Stimulated activated CD8-positive, alpha-beta memory T cell treated with anti-CD3 and anti-CD28 coated beads, Interleukin-7, amount 100 ng/mL, for 48 hours (primary cell): ENCODE results near the gene SLC35B2.

Experiments used
- DNase-seq, 2 donors: peaks; one replicate each; pipeline ENCODE4 v3.0.0-alpha.2; 2020; ENCODE audit warnings: low read depth in 1 of 2; ENCODE audit errors: extremely low read depth in 1 of 2

The SLC35B2 gene

DNA sequence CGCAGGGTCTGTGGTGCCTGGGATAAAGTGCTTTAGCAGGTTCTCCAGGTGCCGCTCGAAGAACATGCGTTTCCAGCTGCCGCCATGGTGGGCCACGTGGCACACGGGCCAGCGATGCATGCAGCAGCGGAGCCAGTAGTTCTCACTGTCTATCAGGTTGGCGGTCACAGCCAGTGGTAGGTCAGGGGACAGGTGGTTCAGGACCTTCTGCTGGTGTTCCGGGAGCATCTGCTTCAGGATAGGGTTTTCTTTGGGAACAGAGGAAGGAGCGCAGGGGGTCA, 28.9 kb upstream of the SLC35B2 start:
- no peak for DNase-seq

DNA sequence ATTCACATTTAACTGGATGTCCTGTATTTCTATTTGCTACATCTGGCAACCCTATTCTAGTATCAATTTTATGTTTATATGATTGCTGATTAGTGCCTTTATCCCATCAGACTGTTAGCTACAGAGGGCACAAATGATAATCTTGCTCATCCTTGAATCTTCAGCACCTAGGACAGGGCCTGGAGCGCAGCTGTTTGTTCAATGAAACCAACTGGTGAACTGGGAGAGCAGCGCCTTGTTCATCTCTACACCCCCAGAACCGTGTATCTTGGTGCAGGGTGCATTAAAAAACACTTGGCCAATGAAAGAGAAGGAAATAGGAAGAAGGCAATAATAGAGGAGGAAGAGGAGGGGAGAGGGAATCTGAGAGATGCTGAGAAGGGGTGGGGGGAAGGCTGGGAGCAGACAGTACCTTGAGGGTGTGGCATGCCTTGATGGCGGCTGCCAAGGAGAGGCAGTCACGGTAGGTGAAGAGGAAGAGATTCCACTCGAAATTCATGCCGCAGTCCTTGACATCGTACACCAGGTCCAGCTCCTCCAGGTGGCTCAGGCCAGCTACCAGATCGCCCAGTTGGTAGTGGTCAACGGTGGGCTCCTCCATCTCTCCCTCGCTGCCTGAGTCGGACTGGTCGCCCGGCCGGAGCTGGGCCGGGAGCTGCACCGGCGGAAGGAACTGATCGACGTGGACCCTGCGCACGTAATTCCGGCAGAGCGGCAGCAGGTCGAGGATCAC, 28.4 kb upstream of the SLC35B2 start:
- DNase-seq = no peak

DNA sequence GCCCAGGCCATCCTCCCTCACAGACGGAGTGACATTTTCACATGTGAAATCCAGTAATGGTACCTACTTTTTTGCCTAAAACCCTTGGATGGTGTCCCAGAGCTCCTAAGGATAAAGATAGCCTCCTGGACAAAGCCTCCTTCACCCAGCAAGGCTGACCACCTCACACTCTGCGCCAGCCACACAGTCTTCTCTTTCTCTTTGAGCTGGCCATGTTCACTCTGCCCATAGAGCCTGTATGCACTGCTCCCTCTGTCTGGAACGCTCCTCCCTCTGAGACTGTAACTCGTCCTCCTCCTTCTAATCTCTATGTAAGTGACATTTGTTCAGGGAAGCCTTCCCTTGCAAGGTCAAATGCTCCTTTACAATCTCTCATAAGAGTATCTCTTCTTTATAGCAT, 27.5 kb upstream of the SLC35B2 start:
- DNase-seq = no peak

DNA sequence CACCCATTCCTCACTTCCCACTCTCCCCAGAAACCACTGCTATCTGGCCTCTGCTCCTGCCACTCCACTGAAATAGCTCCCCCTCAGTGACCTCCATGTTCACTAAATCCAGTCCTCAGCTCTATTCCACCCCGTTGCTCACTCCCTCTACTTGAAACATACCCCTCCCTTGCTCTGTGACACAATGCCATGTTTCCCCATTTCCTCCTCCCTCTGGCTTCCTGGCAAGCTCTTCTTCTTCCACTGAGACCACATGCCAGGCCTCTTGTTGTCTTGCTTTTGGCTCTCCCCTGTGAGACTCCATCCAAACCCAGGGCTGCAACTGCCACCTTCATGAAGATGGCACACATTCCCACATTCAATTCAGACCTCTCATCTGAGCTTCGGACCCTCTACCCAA, 26.8 kb upstream of the SLC35B2 start:
- no peak for DNase-seq

DNA sequence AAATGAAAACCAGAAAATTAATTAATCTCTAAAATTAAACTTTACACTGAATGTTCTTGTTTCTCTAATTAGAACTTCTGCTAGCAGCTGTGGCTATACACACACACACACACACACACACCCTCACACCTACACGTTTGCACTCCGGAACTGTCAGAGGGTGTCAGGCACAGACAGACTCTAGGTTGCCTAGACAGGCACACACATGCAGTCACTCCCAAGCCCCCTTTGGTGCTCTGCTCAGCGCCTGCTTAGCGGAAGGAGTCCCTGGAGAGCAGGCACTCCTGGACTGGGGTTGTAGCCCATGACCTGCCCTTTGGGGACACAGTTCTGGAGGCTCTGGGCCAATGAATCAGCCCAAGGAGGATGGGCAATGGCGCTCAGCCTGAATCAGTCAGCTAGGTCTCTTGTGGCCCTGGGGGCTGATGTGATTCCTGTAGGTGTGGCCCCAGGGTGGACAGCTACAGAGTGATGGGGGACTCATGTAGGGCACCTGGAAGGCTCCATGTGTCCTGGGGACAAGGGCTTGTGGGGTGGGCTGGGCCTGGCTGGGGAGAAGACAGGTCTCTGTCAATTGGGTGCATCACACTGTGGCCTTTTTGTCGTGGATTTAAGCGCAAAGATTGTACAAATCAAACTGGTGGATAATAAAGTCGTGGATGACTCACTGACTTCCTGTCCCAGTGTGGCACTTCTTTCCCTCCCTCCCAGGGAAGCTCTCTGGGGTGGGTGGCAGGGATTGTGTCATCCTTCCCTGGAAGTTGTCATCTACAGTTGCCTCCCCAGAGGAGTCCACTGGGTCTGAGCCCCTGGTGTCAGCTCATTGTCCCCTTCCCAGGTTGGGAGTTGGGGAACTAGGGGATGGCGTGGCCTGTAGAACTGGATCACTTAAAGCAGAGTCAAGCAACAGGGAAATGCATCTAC, 21.7 kb upstream of the SLC35B2 start:
- DNase-seq = no peak

DNA sequence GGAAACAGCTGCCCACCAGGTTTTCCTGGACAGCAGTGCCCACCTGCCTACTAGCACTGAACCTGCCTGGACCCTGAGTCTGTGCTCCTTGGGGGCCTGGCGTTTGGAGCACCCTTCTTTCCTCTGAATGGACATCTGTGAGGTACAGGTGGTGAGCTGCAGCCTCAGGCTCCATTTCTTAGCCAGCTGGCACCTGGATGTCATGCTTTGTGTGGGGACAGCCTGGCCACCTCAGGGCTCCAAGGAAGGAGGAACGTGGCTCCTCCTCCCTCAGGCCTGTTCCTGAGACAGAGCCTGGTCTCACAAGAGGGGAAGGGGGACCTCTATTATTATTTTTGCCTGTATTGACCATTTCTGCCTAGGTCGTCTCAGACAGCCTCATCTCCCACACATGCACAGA, 21.0 kb upstream of the SLC35B2 start:
- DNase-seq = no peak

DNA sequence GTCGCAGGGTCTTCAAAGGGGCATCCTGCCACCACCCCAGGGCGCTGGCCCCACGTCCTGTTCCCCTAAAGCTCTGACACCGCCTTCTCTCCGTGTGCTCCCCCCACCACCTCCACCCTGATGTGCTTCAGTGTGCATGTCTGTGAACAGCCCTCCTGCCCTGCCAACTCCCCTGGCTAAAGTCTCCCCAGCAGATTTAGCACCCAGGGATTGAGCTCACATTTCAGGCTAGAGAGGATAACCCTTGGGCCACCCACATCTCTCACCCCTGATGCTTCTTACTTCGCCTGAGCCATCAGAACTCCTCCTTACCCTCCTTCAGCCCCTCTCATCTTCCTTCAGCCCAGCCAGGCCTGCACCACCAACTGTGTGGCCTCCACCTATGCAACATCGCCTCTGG, 20.4 kb upstream of the SLC35B2 start:
- no peak for DNase-seq

DNA sequence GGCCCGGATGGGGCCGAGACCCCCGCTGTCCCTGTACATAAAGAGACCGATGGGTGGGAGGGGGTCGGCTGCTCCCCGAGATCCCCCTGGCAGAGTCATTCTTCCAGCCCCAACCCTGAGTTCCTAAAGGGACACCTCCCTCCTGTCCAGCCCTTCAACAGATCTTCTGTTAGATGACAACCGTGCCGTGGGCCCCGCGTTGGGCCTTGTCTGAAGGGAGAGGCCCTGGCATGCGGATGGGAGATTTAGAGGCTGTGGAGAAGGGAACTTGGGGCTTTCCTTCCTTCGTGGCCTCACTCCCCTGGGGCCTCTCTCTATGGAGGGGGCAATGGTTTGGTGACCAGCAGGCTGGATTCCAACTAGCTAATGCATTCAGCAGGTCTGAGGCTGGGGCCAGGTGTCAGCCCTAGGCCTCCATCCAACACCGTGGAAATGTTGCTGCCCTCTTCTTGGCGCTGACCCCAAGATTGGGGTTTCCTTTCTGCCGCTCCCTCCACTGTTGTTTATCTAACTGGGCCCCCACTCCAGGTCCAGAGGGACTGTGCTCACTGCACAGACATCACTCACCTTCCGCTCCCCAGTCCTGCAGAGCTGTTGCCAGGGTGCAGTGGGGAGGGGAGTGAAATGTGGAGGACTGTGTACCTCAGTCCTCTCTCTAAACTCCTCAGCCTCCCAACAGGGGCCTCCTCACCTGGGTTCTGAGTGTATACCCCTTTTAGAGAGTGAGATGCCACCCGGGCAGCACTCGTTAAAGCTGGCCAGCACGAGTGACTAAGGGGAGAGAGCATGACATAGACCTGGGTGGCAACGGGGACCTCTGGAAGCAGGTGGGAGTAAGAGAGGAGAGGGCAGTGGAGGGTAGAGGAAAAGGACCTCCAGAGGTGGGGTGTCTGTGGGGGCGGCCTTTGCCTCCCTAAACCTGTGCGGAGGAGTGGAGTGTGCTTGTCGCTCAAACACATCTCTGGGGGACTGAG, 19.6 kb upstream of the SLC35B2 start:
- no peak for DNase-seq

DNA sequence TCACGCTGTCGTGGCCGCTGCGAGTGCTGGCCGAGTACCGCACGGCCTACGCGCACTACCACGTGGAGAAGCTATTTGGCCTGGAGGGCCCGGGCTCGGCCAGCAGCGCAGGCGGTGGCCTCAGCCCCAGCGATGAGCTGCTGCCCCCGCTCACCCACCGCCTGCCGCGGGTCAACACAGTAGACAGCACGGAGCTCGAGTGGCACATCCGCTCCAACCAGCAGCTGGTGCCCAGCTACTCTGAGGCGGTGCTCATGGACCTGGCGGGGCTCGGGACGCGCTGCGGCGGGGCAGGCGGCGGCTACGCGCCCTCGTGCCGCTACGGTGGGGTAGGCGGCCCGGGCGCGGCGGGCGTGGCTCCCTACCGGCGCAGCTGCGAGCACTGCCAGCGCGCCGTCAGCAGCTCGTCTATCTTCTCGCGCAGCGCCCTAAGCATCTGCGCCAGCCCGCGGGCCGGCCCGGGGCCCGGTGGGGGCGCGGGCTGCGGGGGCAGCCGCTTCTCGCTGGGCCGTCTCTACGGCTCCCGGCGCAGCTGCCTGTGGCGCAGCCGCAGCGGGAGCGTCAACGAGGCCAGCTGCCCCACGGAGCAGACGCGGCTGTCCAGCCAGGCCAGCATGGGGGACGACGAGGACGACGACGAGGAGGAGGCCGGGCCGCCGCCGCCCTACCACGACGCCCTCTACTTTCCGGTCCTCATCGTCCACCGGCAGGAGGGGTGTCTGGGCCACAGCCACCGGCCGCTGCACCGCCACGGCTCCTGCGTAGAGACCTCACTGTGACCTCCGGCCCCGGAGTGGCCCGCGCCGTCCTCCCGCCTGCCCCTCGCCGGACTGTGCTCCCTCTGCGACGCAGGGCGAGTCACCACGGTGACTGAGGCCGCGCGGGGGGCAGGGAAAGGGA, 18.7 kb upstream of the SLC35B2 start:
- DNase-seq = no peak

DNA sequence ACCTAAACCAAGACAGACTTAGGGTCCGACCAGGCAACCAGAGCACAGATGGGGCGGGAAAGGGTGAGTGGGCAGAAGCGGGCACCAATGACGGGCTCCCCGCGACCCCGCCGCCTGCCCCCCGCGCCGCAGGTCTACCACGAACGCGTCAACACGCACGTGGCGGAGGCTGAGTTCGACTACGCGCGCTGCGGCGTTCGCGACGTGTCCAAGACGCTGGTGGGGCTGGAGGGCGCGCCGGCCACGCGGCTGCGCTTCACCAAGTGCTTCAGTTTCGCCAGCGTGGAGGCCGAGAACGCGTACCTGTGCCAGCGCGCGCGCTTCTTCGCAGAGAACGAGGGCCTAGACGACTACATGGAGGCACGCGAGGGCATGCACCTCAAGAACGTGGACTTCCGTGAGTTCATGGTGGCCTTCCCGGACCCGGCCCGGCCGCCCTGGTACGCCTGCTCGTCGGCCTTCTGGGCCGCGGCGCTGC, 18.0 kb upstream of the SLC35B2 start:
- no peak for DNase-seq

DNA sequence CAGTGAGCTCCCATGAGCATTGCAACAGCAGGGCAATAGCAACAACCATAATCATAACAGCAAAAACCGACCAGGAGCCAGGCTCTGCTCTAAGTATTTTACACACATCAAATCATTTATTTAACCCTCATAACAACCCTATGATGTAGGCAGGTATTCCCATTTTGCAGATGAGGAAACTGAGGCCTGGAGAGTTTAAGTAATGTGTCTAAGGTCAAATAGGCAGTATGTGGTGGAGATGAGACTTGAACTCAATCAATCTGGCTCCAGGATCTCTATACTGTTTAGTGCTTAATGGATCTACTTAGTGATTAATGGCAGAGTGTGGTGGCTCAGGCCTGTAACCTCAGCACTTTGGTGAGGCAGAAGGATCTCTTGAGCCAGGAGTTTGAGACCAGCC, 16.3 kb upstream of the SLC35B2 start:
- no peak for DNase-seq

DNA sequence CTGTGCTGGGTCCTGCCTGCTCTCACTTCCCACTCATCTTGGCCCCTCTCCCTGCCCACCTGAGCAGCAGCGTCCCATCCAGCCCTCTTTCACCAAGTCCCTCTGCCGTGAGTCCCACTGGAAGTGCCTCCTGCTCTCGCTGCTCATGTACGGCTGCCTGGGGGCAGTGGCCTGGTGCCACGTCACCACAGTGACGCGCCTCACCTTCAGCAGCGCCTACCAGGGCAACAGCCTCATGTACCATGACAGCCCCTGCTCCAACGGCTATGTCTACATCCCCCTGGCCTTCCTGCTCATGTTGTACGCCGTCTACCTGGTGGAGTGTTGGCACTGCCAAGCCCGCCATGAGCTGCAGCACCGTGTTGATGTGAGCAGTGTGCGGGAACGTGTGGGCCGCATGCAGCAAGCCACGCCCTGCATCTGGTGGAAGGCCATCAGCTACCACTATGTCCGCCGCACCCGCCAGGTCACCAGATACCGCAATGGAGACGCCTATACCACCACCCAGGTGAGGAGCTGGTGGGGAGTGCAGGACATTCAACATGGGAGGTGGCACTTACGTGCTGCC, 15.8 kb upstream of the SLC35B2 start:
- DNase-seq = no peak

DNA sequence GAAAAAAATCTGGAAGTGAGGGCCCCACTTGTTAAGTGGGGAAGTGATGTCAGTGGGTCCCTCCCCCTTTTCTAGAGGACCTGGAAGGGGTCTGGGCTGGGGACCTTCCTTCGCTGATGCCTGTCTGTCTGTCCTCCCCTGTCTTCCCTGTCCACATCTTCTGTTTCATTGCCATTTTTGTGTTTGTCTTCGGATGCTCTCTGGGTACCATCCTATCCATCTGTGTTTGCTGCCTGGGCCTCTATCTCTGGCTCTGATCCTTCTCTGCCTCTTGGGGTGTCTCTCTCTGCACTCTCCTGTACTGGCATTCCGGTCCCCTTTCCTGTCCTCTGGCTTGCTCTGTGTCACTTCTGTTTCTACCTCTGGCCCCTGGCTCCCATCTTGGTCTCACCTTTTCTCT, 15.2 kb upstream of the SLC35B2 start:
- DNase-seq = no peak

DNA sequence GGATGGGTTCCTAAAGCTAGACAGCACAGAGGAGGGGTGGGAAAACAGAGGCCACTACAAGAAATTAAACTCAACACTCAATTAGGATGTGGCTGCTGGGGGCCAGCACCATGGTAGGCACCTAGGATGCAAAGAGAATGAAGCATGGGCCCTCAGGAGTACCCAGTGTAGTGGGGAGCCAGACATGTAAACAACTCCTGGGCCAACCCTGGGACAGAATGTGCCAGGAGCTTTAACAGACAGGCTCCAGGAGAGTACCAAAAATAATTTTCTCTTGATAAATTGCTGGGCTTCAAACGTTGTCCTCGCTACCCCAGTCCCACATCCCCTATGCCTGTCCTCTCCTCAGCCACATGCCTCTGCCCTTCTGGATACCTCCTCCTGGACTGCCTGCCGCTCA, 14.6 kb upstream of the SLC35B2 start:
- DNase-seq = no peak

DNA sequence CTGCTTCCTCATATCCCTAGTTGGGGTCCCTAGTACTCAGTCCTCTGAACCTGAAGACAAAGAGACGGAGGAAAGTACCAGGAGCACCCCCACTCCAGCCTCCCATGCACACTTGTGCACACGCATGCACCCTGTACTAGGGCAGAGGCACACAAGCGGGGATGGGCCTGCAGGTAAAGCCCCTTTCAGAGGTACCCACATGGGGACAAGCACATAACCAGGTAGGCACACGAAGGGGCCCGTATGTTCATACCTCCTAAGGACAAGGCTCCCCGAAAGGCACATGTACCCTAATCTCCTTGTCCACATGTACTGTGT, 14.0 kb upstream of the SLC35B2 start:
- no peak for DNase-seq

DNA sequence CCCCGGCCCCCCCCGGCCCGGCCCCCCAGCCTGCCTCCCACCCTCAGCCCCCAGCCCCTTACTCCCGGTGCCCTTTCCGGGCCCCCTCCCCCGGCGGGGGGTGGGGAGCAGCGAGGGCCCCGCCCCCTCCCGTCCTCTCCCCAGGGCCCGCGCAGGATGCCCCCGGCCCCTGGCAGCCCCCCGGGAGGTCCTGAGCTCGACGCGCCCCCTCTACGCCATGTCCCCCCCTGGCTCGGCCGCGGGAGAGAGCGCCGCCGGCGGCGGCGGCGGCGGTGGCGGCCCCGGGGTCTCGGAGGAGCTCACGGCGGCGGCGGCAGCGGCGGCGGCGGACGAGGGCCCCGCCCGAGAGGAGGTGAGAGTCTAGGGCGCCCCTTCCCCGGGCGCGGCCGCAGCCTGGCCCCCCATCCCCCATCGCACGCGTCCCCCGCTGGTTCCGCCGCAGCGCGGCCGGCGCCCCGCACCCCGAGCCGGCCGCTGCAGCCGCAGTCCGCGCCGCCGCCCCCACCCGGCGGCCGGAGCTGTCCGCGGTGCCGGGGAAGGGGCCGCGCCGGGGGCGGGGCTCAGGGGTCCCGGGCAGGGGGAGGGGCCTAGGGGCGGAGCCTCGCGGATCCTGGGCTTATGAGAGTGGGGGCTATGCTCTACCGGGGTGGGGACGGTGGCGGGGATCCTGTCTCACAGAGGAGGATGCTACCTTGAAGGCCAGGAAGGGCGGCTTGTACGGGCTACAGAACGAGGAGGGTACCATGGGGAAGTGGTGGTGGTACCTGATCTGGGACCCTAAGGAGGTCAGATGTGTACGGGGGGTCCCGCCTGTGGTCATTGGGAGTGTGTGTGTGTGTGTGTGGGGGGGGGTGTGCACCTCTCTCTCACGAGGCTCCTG, 13.4 kb upstream of the SLC35B2 start:
- DNase-seq = no peak

DNA sequence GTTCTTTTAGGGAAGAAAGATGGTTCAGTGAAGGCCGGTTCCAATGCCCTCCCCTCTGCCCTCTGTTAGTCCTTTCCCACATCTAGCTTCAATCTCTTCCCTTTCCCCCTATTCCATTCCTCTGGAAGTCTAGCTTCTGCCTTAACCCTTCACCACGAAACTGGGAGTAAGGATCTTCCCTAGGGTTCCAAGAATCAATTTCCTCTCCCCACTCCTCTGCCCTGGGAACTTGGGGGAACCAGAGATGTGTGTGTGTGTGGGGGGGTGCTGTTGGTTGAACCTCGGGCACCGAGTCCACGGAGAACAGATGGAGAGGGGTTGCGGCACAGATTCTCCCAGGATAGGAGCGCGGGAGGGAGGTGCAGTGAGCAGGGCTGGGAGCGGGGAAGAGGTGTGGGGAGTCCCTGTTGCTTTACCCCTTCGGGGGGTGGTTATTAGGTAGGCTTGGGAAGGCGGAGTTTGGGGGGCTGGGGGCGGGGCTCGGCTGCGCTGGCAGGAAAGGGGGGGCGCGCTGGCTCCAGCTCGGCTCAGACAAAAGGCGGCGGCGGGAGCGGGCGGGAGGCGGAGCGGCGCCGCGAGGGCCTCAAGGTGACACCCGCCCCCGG, 12.7 kb upstream of the SLC35B2 start, which contains the start of gene TMEM151B:
TMEM151B (plus strand) TSS at position 530 of the 605 bp plus-strand sequence. CDS start 293 bp downstream, outside the sequence.
- DNase-seq = no peak

DNA sequence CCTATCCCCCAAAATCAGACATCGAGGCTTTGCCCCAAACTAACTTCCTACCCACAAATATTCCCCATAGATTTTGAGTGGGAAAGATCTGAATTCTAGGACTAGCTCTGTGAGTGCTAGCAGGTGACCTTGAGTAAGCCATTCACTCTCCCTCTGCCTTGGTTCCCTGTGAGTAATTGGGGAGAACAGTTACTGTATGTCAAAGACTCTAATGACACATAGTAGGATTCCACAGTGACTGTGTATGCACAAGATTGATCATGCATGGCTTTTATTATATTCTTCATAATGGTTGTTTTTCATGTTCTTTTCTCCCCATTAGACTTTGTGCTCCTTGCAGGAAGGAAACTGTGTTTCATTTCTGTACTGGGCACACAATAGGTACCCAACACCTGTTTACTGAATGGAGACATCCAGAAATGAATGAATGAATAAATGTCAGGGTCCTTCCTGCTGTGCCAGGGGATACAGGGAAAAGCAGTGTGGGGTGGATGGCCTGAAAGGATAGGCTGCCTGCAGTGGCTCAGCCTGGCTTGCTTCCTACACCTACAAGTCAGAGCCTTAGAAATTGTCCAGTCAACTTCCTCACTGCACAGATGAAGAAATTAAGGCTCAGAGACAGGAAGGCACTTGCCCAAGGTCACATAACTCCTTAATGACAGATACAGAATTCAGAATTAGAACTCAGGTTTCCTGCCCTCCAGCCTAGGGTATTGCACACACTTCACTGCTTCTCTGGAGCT, 12.0 kb upstream of the SLC35B2 start:
- DNase-seq = no peak
